GM19455 (cell line): ENCODE results near the gene SLC2A4.
A peak's percentile ranks its signal among the peaks of the same experiment; 100 is the strongest.
"Not testable (repeated sequence)": the region's sequence is repeated elsewhere in the genome, so short reads cannot be mapped to it uniquely, and the experiment has no call there.

ENCODE experiments used
- ATAC-seq: cut with Tn5 transposase; IDR thresholded peaks from one replicate; pipeline ENCODE4 v1.9.1; 2021; ENCODE audit not compliant: unreplicated experiment

The SLC2A4 gene

GRCh38 chr17:7281074-7281952 lies at the start of gene SLC2A4:
Gene SLC2A4, plus strand, starts transcription at chr17:7281718. Its CDS starts 217 bp downstream, at chr17:7281935.
- no peak for ATAC-seq

- ATAC-seq: no peak
Measured at GRCh38 chr17:7232114-7232513, 49.4 kb upstream of the SLC2A4 start.

- no peak for ATAC-seq
Measured at GRCh38 chr17:7233701-7234082, 47.8 kb upstream of the SLC2A4 start.

GRCh38 chr17:7234083-7234951 lies 47.2 kb upstream of the SLC2A4 start, which contains the start of gene DVL2:
Gene DVL2, minus strand, starts transcription at chr17:7234517. Its CDS starts 255 bp downstream, at chr17:7234262.
- ATAC-seq: peak; percentile 52

GRCh38 chr17:7235693-7236665 lies 45.5 kb upstream of the SLC2A4 start:
- ATAC-seq: no peak

- no peak for ATAC-seq
Measured at GRCh38 chr17:7236808-7237207, 44.7 kb upstream of the SLC2A4 start.

- ATAC-seq: no peak
Measured at GRCh38 chr17:7237266-7237760, 44.2 kb upstream of the SLC2A4 start.

GRCh38 chr17:7237761-7238419 lies 43.6 kb upstream of the SLC2A4 start:
- ATAC-seq: no peak

GRCh38 chr17:7238420-7239090 lies 43.0 kb upstream of the SLC2A4 start:
- no peak for ATAC-seq

GRCh38 chr17:7239091-7240027 lies 42.2 kb upstream of the SLC2A4 start, which contains the start of gene PHF23:
Gene PHF23, minus strand, starts transcription at chr17:7239457. Its CDS starts 178 bp downstream, at chr17:7239279.
- ATAC-seq: peak; percentile 42

GRCh38 chr17:7240375-7240774 lies 41.1 kb upstream of the SLC2A4 start:
- no peak for ATAC-seq

- ATAC-seq: no peak
Measured at GRCh38 chr17:7241090-7241733, 40.3 kb upstream of the SLC2A4 start.

GRCh38 chr17:7241783-7242716 lies 39.5 kb upstream of the SLC2A4 start, which contains the start of gene GABARAP:
Gene GABARAP, minus strand, starts transcription at chr17:7242449. Its CDS starts 119 bp downstream, at chr17:7242330.
- peak; percentile 28 for ATAC-seq

- ATAC-seq: peak; percentile 41
Measured at GRCh38 chr17:7242717-7243452, 38.6 kb upstream of the SLC2A4 start.

- no peak for ATAC-seq
Measured at GRCh38 chr17:7243453-7243729, 38.1 kb upstream of the SLC2A4 start.

GRCh38 chr17:7243838-7244237 lies 37.7 kb upstream of the SLC2A4 start:
- not testable (repeated sequence) for ATAC-seq
